HG02588 (cell line): ENCODE results near the gene ZNF878.

Source experiments
- ATAC-seq: cut with Tn5 transposase; IDR thresholded peaks from one replicate; pipeline ENCODE4 v1.9.1; 2021; ENCODE audit warnings: mild to moderate bottlenecking, moderate library complexity; ENCODE audit not compliant: unreplicated experiment

ZNF878 gene

DNA sequence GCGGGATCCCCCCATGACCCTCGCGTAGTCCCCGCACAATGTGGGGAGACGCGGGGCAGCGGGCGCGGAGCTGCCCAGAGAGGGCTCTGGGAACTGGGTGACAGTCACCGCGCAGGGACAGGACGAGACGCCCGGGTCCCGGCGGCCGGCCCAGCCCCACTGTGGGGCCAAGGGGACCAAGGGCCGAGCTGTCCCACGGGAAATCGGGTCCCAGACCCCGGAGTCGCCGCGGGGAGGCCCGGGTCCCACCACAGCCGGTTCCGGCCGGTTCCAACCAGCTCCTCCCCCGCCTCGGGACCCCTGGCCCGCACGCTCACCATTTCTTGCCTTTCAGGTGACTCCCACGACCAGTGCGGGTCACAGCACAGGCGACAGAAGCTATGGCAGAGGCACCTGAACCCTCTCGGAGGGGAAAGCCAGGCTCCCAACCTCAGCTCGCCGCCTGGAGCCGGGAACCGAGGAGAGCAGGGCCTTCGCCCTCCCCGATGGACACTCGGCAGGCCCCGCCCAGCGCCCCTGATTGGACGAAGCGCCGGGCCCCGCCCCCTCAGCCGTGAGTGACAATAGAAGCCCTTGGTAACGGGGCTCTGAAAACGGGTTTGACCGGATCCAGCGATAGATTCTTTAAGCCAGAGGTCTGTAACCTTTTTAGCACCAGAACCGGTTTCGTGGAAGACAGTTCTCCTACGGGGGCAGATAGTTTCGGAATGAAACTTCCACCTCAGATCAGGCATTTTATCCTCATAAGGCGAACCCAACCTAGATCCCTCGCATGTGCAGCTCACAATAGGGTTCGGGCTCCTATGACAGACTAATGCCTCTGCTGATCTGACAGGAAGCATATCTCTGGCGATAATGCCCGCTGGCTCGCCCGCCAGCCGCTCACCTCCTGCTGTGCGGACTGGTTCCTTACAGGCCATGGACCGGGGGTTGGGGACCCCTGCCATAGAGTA, 17.3 kb downstream of the ZNF878 start, which contains the start of gene ZNF433:
TSS of gene ZNF433 (minus strand) at position 460 of the 953 bp plus-strand sequence. CDS start at position 320, 140 bp downstream.
- ATAC-seq: peak; percentile 86

- ATAC-seq: no peak
Observed at GRCh38 chr19:12034620-12035019, 18.1 kb downstream of the ZNF878 start.

DNA sequence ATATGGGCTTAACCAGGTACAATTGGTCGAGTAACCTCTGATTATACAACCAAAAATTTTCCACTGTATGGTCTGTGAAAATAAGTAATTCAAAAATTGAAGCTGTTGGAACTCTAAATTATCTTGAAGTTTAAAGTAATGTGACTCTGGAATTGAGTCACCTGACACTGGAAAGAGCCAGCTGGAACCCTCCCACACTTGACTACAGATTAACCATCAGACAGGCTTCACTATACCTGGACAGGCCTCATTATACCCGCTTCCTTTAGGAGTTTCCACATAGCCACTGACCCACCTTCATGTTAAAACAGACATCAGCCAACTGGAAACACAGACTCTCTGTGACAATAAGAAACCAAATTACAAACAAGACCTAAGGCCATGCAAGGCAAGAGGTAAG, 18.6 kb downstream of the ZNF878 start:
- ATAC-seq: no peak

GRCh38 chr19:12015753-12016116, 37.0 kb downstream of the ZNF878 start:
- ATAC-seq: no peak

DNA sequence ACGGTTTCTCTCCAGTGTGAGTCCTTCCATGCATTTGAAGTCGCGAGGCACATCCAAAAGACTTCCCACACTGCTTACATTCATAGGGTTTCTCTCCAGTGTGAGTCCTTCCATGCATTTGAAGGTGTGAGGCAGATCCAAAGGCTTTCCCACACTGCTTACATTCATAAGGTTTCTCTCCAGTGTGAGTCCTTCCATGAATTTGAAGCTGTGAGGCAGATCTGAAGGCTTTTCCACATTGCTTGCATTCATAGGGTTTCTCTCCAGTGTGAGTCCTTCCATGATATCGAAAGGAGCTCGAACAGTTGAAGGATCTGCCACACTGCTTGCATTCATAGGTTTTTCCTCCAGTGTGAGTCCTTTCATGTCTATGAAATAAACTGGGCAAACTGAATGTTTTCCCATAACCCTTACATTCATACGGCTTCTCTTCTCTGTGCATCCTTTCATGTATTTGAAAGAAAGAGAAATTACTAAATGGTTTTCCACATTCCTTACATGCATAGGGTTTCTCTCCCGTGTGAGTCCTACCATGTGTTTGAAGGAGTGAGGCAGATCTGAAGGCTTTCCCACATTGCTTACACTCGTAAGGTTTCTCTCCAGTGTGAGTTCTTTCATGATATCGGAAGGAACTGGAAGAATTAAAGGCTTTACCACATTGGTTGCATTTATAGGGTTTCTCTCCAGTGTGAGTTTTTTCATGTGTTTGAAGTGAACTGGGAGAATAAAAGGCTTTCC, 37.6 kb downstream of the ZNF878 start:
- no peak for ATAC-seq

GRCh38 chr19:12000152-12000981, 52.4 kb downstream of the ZNF878 start:
- ATAC-seq: no peak

DNA sequence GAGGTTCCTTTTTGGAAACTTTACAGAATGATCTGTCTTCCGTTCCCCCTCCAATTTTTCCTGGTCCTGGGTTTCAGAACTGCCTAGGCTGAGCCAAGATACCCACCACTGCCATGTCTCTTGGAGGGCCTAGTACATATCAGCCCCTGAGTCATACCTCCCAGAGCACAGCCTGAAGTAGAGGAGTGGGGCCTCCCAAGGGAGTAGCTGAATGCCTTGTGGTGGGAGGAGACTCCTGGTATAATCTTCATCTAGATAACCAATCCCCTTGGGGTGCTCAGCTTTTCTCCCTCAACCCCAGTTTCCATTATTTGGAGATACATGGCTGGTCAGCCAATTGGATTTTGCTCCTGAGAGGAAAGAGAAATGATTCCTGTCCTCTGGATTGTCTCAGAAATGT, 57.6 kb downstream of the ZNF878 start:
- ATAC-seq: no peak
